Measurements from ENCODE around the gene TFAP2C. TPM values are rescaled to one million over a fixed set of nuclear protein-coding genes. Genes with fewer than 3 reads are reported as not detected.

TFAP2C gene
- total and polyA plus RNA-seq, 2 experiments from 2014 or later = 12.3 to 19.0 TPM

DNA sequence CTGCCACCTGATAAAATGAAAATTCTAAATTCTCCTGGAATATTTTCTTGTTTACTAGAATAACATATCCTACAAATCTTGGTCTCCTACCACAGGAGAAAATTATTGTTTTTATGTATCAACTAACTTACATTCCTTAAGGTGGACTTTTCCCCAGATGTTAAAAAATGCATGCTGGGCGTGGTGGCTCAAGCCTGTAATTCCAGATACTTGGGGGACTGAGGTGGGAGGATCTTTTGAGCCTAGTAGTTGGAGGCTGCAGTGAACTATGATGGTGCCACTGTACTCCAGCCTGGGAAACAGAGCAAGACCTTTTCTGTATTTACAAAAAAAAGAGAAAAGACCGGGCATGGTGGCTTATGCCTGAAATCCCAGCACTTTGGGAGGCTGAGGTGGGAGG, 27.9 kb upstream of the TFAP2C start:
- DNase-seq = no peak
- Histone ChIP-seq H3K4me2 (ENCODE audit: unreplicated experiment) (no peak overlapping the region), H3K4me1 (ENCODE audit: insufficient read depth) (no peaks in the 10 kb centered on the region), H2AFZ (no peak overlapping the region), H3K4me3 (no peak overlapping the region), H3K36me3 (ENCODE audit: low read depth) (no peaks in the 10 kb centered on the region), H3K9ac (no peak overlapping the region), H3K9me2 (ENCODE audit: insufficient read depth) (no peaks in the 10 kb centered on the region), H4K20me1 (ENCODE audit: insufficient read depth) (no peaks in the 10 kb centered on the region), H3F3A (ENCODE audit: insufficient read depth) (no peaks in the 10 kb centered on the region), H3K27me3 (replicated peaks; ENCODE audit: insufficient read depth) (peaks cover 11% of the 10 kb centered on the region; the same call in 1 of the 2 replicates), H3K27ac (no peak overlapping the region), H3K79me2 (ENCODE audit: insufficient read depth) (no peaks in the 10 kb centered on the region), H3K9me3 (ENCODE audit: low read depth) (no peaks in the 10 kb centered on the region)
- in situ Hi-C loops (cut with MboI) = no loop called here
- TF ChIP-seq EZH2phosphoT487 (IDR thresholded peaks at IDR 0.05; ENCODE audit: insufficient read depth, low read depth) = no peak
- no peak for TF ChIP-seq EZH2 (IDR thresholded peaks at IDR 0.05; ENCODE audit: insufficient read depth, poor library complexity, severe bottlenecking)
- WGBS, 2 experiments (ENCODE audit: low coverage in 1 of 2, low lambda C conversion rate in 2 of 2, missing lambda C conversion rate in 2 of 2) = 39 to 67% methylated on average over 2 of the region's 2 CpGs

DNA sequence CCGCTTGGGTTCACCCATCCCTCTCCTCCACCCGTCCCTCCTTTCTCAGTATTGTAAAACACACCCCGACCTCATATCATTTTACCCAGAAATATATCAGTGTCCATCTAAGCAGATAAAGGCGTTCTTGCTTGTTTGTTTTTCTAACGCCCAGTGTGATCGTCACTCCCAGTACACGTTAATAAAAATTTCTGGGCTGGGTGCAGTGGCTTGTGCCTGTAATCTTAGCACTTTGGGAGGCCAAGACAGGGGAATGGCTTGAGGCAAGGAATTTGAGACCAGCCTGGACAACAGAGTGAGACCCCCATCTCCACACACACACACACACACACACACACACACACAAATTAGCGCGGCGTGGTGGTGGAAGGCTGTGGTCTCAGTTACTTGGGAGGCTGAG, 24.4 kb upstream of the TFAP2C start:
- Histone ChIP-seq H3K4me2 (ENCODE audit: unreplicated experiment) (no peak overlapping the region), H3K4me1 (ENCODE audit: insufficient read depth) (no peaks in the 10 kb centered on the region), H3K9me3 (ENCODE audit: low read depth) (no peaks in the 10 kb centered on the region), H3K27ac (no peak overlapping the region), H3K79me2 (ENCODE audit: insufficient read depth) (no peaks in the 10 kb centered on the region), H3K9ac (no peak overlapping the region), H3F3A (ENCODE audit: insufficient read depth) (no peaks in the 10 kb centered on the region), H4K20me1 (ENCODE audit: insufficient read depth) (no peaks in the 10 kb centered on the region), H3K9me2 (ENCODE audit: insufficient read depth) (no peaks in the 10 kb centered on the region), H3K27me3 (replicated peaks; ENCODE audit: insufficient read depth) (0 out of 2 replicates have a peak, but pooled peaks cover 11% of the 10 kb centered on the region), H3K36me3 (ENCODE audit: low read depth) (no peaks in the 10 kb centered on the region), H2AFZ (no peak overlapping the region), H3K4me3 (no peak overlapping the region)
- TF ChIP-seq EZH2phosphoT487 (IDR thresholded peaks at IDR 0.05; ENCODE audit: insufficient read depth, low read depth) = no peak
- TF ChIP-seq EZH2 (IDR thresholded peaks at IDR 0.05; ENCODE audit: insufficient read depth, poor library complexity, severe bottlenecking) = no peak
- 76 to 80% methylated on average over 10 of the region's 10 CpGs for WGBS, 2 experiments (ENCODE audit: low coverage in 1 of 2, low lambda C conversion rate in 2 of 2, missing lambda C conversion rate in 2 of 2)
- in situ Hi-C loops (cut with MboI) = no loop called here
- no peak for DNase-seq

DNA sequence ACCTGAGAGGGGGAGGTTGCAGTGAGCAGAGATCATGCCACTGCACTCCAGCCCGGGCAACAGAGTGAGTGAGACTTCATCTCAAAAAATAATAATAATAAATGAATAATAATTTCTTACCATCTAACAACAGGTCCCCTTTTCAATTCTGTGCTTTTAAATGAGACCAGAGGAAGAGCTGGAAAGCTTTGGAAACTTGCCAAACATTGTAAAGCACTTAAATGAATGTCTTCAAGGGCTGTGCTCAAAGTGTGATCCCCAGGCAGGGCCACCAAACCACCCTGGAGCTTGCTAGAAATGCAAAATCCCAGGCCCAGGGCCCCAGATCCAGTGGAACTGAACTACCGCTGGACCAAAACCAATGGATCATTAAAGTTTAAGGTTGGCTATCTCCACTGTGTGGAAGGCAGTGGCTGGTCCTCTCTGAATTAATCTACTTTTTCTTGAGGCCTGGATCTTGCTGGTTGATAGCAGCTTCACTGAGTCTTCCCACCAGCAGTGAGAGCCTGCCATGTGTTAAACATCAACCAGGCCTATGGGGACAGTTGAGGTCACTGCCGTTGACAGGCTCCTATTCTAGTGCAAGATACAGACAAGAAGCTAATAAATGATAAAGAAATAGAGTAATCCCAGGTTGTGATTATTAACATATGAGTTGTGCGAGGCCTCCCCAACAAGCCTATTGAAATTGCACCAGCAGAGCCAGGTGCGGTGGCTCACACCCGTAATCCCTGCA, 23.7 kb upstream of the TFAP2C start:
- 0 out of 2 replicates have a peak, but pooled peaks cover 11% of the 10 kb centered on the region for H3K27me3 ChIP-seq (replicated peaks; ENCODE audit: insufficient read depth)
- DNase-seq = no peak
- in situ Hi-C loops (cut with MboI) = no loop called here
- no peaks in the 10 kb centered on the region for H4K20me1 ChIP-seq (ENCODE audit: insufficient read depth)
- H3K79me2 ChIP-seq (ENCODE audit: insufficient read depth) = no peaks in the 10 kb centered on the region
- no peaks in the 10 kb centered on the region for H3K4me1 ChIP-seq (ENCODE audit: insufficient read depth)
- H3K9ac ChIP-seq = no peak overlapping the region
- H3K4me3 ChIP-seq = no peak overlapping the region
- H3K4me2 ChIP-seq (ENCODE audit: unreplicated experiment) = no peak overlapping the region
- no peak overlapping the region for H2AFZ ChIP-seq
- H3K36me3 ChIP-seq (ENCODE audit: low read depth) = no peaks in the 10 kb centered on the region
- H3F3A ChIP-seq (ENCODE audit: insufficient read depth) = no peaks in the 10 kb centered on the region
- H3K27ac ChIP-seq = no peak overlapping the region
- WGBS, 2 experiments (ENCODE audit: low coverage in 1 of 2, low lambda C conversion rate in 2 of 2, missing lambda C conversion rate in 2 of 2) = 81 to 82% methylated on average over 6 of the region's 6 CpGs
- H3K9me2 ChIP-seq (ENCODE audit: insufficient read depth) = no peaks in the 10 kb centered on the region
- TF ChIP-seq EZH2 (IDR thresholded peaks at IDR 0.05; ENCODE audit: insufficient read depth, poor library complexity, severe bottlenecking) (no peak), EZH2phosphoT487 (IDR thresholded peaks at IDR 0.05; ENCODE audit: insufficient read depth, low read depth) (no peak)
- no peaks in the 10 kb centered on the region for H3K9me3 ChIP-seq (ENCODE audit: low read depth)

DNA sequence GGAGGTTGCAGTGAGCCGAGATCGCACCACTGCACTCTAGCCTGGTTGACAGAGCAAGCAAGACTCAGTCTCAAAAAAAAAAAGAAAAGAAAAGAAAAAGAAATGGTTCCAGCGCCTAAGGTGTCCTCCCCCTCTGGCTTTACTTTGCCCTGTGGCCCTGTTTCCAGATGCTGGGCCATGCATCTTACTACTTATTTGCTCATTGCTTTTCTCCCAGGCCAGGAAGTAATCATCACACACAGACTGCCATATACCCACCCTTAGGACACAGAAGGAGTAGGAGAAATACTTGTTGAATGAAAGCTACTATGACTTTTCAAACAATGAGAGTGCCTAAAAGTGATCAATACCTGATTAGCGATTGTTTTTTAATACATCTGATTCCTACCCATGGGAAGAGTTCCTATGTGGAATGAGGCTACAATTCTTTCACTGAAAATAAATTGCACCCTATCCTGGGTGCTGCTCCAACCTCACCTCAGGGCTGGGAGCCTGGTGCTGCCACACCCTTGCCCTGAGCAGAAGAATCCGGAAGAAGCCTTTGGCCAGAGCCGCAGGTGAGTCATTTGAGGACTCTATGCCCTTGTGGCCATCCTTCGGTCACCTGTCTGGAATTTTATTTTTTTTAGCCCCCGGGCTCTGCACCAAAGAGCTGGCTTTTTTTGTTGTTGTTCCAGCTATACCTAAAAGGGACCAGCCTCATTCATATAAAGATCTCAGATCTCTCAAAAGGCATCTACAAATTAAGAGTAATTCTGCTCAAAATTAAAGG, 22.7 kb upstream of the TFAP2C start:
- Histone ChIP-seq H3K9me2 (ENCODE audit: insufficient read depth) (no peaks in the 10 kb centered on the region), H3F3A (ENCODE audit: insufficient read depth) (no peaks in the 10 kb centered on the region), H3K4me2 (ENCODE audit: unreplicated experiment) (no peak overlapping the region), H2AFZ (no peak overlapping the region), H4K20me1 (ENCODE audit: insufficient read depth) (no peaks in the 10 kb centered on the region), H3K79me2 (ENCODE audit: insufficient read depth) (no peaks in the 10 kb centered on the region), H3K27ac (no peak overlapping the region), H3K4me1 (ENCODE audit: insufficient read depth) (no peaks in the 10 kb centered on the region), H3K9ac (no peak overlapping the region), H3K4me3 (no peak overlapping the region), H3K27me3 (replicated peaks; ENCODE audit: insufficient read depth) (0 out of 2 replicates have a peak, but pooled peaks cover 1% of the 10 kb centered on the region), H3K36me3 (ENCODE audit: low read depth) (no peaks in the 10 kb centered on the region), H3K9me3 (ENCODE audit: low read depth) (no peaks in the 10 kb centered on the region)
- TF ChIP-seq EZH2 (IDR thresholded peaks at IDR 0.05; ENCODE audit: insufficient read depth, poor library complexity, severe bottlenecking) = no peak
- TF ChIP-seq EZH2phosphoT487 (IDR thresholded peaks at IDR 0.05; ENCODE audit: insufficient read depth, low read depth) = no peak
- in situ Hi-C loops (cut with MboI) = no loop called here
- WGBS, 2 experiments (ENCODE audit: low coverage in 1 of 2, low lambda C conversion rate in 2 of 2, missing lambda C conversion rate in 2 of 2) = 90 to 91% methylated on average over 8 of the region's 8 CpGs
- DNase-seq = no peak

All from GM23248 (cell line).